Measurements from ENCODE around the gene ARHGEF19. TPM values are rescaled to one million over a fixed set of nuclear protein-coding genes. Genes with fewer than 3 reads are reported as not detected.

Gene ARHGEF19
- total RNA-seq, 2 donors from 2014 or later = 1.5 to 4.8 TPM

GRCh38 chr1:16195518-16195905, 16.9 kb downstream of the ARHGEF19 start:
- no peak for TF ChIP-seq CTCF (IDR thresholded peaks at IDR 0.05)
- H3K27ac ChIP-seq = no peak overlapping the region
- no peaks in the 10 kb centered on the region for H3K4me1 ChIP-seq
- H3K27me3 ChIP-seq = no peaks in the 10 kb centered on the region
- H3K9me3 ChIP-seq = no peaks in the 10 kb centered on the region
- DNase-seq (ENCODE audit: low spot score) = no peak
- no peak overlapping the region for H3K4me3 ChIP-seq
- H3K36me3 ChIP-seq = no peaks in the 10 kb centered on the region

DNA sequence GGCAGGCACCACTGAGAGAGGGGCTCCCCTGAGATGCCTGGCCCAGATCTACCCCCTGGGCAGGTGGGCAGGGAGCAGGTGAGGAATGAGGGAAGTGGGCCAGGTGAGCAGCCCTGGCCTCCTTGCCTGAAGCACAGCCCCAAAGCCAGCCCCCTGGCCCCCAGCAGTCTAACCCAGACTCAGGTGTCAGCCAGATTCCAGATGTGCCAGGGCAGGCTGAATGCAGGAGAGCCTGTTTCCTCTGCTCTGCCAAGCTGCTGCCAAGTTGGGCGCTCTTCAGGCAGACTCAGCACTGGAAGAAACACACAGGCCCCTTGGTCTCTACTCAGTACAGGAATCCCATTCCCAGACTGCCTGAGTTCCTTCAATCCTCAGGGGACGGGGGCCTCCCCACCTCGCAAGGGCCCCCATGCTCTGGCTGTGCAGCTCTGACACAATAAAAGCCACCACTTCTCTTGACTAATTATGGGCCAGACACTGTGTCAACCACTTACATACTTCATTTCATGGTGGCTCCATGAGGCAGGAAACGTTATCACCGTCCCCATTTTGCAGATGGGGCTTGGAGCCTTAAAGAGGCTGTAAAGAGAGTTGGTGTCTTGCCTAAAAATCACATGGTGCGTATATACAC, 20.4 kb downstream of the ARHGEF19 start:
- H3K4me1 ChIP-seq = peaks cover 0 to 23% of the 10 kb centered on the region in 2 donors
- DNase-seq (ENCODE audit: low spot score) = no peak
- H3K27ac ChIP-seq = no peak overlapping the region
- TF ChIP-seq CTCF (IDR thresholded peaks at IDR 0.05) = no peak
- no peaks in the 10 kb centered on the region for H3K9me3 ChIP-seq
- no peaks in the 10 kb centered on the region for H3K27me3 ChIP-seq
- no peaks in the 10 kb centered on the region for H3K36me3 ChIP-seq
- H3K4me3 ChIP-seq = no peak overlapping the region

- no peak overlapping the region for H3K27ac ChIP-seq
- H3K4me3 ChIP-seq = no peak overlapping the region
- TF ChIP-seq CTCF (IDR thresholded peaks at IDR 0.05) = no peak
- no peaks in the 10 kb centered on the region for H3K36me3 ChIP-seq
- H3K4me1 ChIP-seq = peaks cover 0 to 23% of the 10 kb centered on the region in 2 donors
- no peaks in the 10 kb centered on the region for H3K27me3 ChIP-seq
- DNase-seq (ENCODE audit: low spot score) = no peak
- H3K9me3 ChIP-seq = no peaks in the 10 kb centered on the region
These were observed 21.1 kb downstream of the ARHGEF19 start for GRCh38 chr1:16191309-16191708.

DNA sequence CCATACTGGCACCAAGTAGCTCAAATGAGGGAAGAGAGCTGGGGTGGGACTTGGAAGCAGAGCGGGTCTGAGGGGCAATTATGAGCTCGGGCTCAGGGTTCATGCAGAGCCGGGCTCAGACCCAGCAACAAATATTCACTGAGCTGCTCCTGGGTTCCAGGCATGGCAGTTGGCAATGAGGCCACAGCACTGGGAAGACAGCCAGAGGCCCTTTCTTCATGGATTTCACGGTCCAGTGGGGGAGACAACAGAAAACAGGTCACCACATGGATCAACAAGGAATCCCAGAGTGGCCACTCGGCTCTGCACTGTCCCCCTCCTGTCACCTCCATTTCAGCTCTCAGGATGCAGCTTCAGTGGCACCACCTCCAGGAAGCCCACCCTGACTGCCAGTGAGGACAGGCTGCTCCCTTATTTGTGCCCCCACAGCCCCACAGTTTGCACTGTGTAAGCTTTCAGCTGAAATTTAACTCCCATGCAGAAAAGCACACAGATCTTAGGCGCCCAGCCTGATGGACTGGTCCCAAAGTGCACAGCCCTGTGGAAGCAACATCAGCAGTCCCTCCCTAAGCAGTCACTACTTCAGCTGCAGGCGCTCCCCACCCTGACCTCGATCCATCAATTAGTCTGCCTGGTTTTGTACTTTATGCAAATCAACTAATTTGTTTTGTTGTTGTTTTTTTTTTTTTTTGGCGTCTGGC, 22.4 kb downstream of the ARHGEF19 start:
- peaks cover 0 to 23% of the 10 kb centered on the region in 2 donors for H3K4me1 ChIP-seq
- H3K27ac ChIP-seq = no peak overlapping the region
- H3K36me3 ChIP-seq = no peaks in the 10 kb centered on the region
- H3K27me3 ChIP-seq = no peaks in the 10 kb centered on the region
- no peaks in the 10 kb centered on the region for H3K9me3 ChIP-seq
- no peak overlapping the region for H3K4me3 ChIP-seq
- TF ChIP-seq CTCF (IDR thresholded peaks at IDR 0.05) = no peak
- DNase-seq (ENCODE audit: low spot score) = no peak

DNA sequence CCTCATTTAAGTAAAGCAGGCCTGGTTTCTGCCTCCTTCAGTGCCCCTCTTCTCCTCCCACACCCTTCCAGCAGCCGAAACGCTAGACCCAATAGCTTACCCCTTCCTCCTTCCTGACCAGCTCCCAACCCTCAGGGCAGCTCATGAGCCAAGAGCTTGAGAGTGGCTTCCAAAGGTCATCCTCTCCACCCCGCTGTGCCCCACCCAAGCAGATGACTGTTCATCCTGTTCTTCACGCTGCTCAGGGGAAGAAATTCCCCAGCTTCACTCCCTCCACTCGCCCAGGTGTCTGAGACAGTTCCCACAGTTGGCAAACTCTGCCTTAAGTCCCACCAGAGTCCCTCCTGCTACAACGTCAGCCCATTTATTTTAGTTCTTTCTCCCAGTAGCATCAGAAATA, 23.4 kb downstream of the ARHGEF19 start:
- DNase-seq (ENCODE audit: low spot score) = no peak
- no peak overlapping the region for H3K27ac ChIP-seq
- no peak for TF ChIP-seq CTCF (IDR thresholded peaks at IDR 0.05)
- no peaks in the 10 kb centered on the region for H3K9me3 ChIP-seq
- H3K4me1 ChIP-seq = peaks cover 0 to 23% of the 10 kb centered on the region in 2 donors
- H3K4me3 ChIP-seq = no peak overlapping the region
- H3K36me3 ChIP-seq = no peaks in the 10 kb centered on the region
- no peaks in the 10 kb centered on the region for H3K27me3 ChIP-seq

Data from right atrium auricular region (tissue), 2 donors.